Neural cell (in vitro differentiated cells): Measurements from ENCODE around the gene BRI3. TPM values are rescaled to one million over a fixed set of nuclear protein-coding genes. Genes with fewer than 3 reads are reported as not detected.

Experiments
- H2AFZ ChIP-seq: fragments of 200-600, 300-800 bp; sonication (generic), shearing (Covaris generic); 2 replicates; pipeline ENCODE4 v1.6.0; 2014; ENCODE audit warnings: low read depth, mild to moderate bottlenecking, antibody characterized with exemption, low read length, moderate library complexity
- H3F3A ChIP-seq: fragments of 200-600 bp; shearing (Covaris generic); 2 replicates; pipeline ENCODE4 v1.6.1; 2016; ENCODE audit warnings: mild to moderate bottlenecking, moderate library complexity, mixed read lengths, antibody characterized with exemption, low read length; ENCODE audit not compliant: insufficient read depth, poor library complexity, severe bottlenecking
- H3K27ac ChIP-seq: fragments of 200-600, 300-800 bp; sonication (generic), shearing (Covaris generic); 2 replicates; pipeline ENCODE4 v1.5.1; 2014; ENCODE audit warnings: mild to moderate bottlenecking, low read length, moderate library complexity
- H3K27me3 ChIP-seq: fragments of 300-800, 200-600 bp; sonication (generic), shearing (Covaris generic); 2 replicates; pipeline ENCODE4 v1.6.0; 2014; ENCODE audit warnings: mild to moderate bottlenecking, low read depth, low read length, moderate library complexity; ENCODE audit not compliant: insufficient read depth
- H3K36me3 ChIP-seq: fragments of 300-800, 200-600 bp; sonication (generic), shearing (Covaris generic); 2 replicates; pipeline ENCODE4 v1.5.1; 2014; ENCODE audit warnings: mild to moderate bottlenecking, antibody characterized with exemption, low read length, moderate library complexity; ENCODE audit not compliant: insufficient read depth
- H3K4me2 ChIP-seq: fragments of 300-800, 200-600 bp; sonication (generic), shearing (Covaris generic); 2 replicates; pipeline ENCODE4 v1.6.0; 2014; ENCODE audit warnings: mild to moderate bottlenecking, low read length
- H3K4me3 ChIP-seq: fragments of 300-800, 200-600 bp; sonication (generic), shearing (Covaris generic); 2 replicates; pipeline ENCODE4 v1.5.1; 2014; ENCODE audit warnings: mild to moderate bottlenecking, low read length, moderate library complexity
- H3K79me2 ChIP-seq: fragments of 200-600 bp; shearing (Covaris generic); replicated peaks from 2 replicates; pipeline ENCODE4 v1.6.0; 2014; ENCODE audit warnings: mild to moderate bottlenecking, low read length, moderate library complexity; ENCODE audit not compliant: insufficient read depth
- H3K9ac ChIP-seq: fragments of 300-800, 200-600 bp; sonication (generic), shearing (Covaris generic); 2 replicates; pipeline ENCODE4 v1.6.1; 2016; ENCODE audit warnings: mild to moderate bottlenecking, low read length, mixed read lengths
- H3K9me2 ChIP-seq: fragments of 200-600 bp; shearing (Covaris generic); 2 replicates; pipeline ENCODE4 v1.6.1; 2016; ENCODE audit warnings: mild to moderate bottlenecking, low read length, mixed read lengths; ENCODE audit not compliant: insufficient read depth
- H3K9me3 ChIP-seq: fragments of 200-600, 300-800 bp; sonication (generic), shearing (Covaris generic); 2 replicates; pipeline ENCODE4 v1.6.1; 2016; ENCODE audit warnings: mild to moderate bottlenecking, mixed run types, low read length, moderate library complexity, mixed read lengths
- H4K20me1 ChIP-seq: fragments of 200-600 bp; shearing (Covaris generic); 2 replicates; pipeline ENCODE4 v1.6.1; 2016; ENCODE audit warnings: mild to moderate bottlenecking, mixed run types; ENCODE audit not compliant: insufficient read depth
- EP300 ChIP-seq: fragments of 450-650 bp; conservative IDR thresholded peaks from 2 replicates; pipeline ENCODE4 v1.6.1; 2014; ENCODE audit warnings: antibody characterized with exemption, mild to moderate bottlenecking, moderate library complexity; ENCODE audit not compliant: poor library complexity, severe bottlenecking
- EZH2 ChIP-seq: fragments of 200-600, 300-800 bp; shearing (Covaris generic), sonication (generic); IDR thresholded peaks from 2 replicates; pipeline ENCODE4 v1.6.1; 2014; ENCODE audit warnings: antibody characterized with exemption, low read length, borderline replicate concordance, mild to moderate bottlenecking; ENCODE audit not compliant: insufficient read depth, poor library complexity, severe bottlenecking
- MXI1 ChIP-seq: fragments of 450-650 bp; conservative IDR thresholded peaks from 2 replicates; pipeline ENCODE4 v1.6.1; 2014; ENCODE audit warnings: antibody characterized with exemption, mild to moderate bottlenecking; ENCODE audit not compliant: poor library complexity, severe bottlenecking
- POLR2AphosphoS5 ChIP-seq: IDR thresholded peaks from 2 replicates; pipeline ENCODE4 v1.6.1; 2012
- RAD21 ChIP-seq: fragments of 450-650 bp; conservative IDR thresholded peaks from 2 replicates; pipeline ENCODE4 v1.6.1; 2014; ENCODE audit warnings: antibody characterized with exemption, mild to moderate bottlenecking, moderate library complexity
- SMC3 ChIP-seq: fragments of 450-650 bp; conservative IDR thresholded peaks from 2 replicates; pipeline ENCODE4 v1.6.1; 2014; ENCODE audit warnings: antibody characterized with exemption, mild to moderate bottlenecking, moderate library complexity; ENCODE audit not compliant: poor library complexity
- TAF1 ChIP-seq: IDR thresholded peaks from 2 replicates; pipeline ENCODE4 v1.6.1; 2012; ENCODE audit warnings: low read depth
- polyA plus RNA-seq: library from polyadenylated mRNA; depleted of rRNA; stranded (reverse); fragments of >200 nt; gene quantifications from 2 replicates; pipeline ENCODE4 v1.2.3, GENCODE V29; 2014
- TF ChIP-seq, protein P1 (sequence below): IDR thresholded peaks from 2 replicates; pipeline ENCODE4 v1.6.1; 2012; ENCODE audit warnings: borderline replicate concordance
- TF ChIP-seq, protein P2 (sequence below): fragments of 450-650 bp; IDR thresholded peaks from 2 replicates; pipeline ENCODE4 v1.5.1; 2014; ENCODE audit warnings: antibody characterized with exemption, mild to moderate bottlenecking, moderate library complexity; ENCODE audit not compliant: poor library complexity, severe bottlenecking

The BRI3 gene
- polyA plus RNA-seq, 1 donor from 2014 or later = 55.6 TPM

DNA sequence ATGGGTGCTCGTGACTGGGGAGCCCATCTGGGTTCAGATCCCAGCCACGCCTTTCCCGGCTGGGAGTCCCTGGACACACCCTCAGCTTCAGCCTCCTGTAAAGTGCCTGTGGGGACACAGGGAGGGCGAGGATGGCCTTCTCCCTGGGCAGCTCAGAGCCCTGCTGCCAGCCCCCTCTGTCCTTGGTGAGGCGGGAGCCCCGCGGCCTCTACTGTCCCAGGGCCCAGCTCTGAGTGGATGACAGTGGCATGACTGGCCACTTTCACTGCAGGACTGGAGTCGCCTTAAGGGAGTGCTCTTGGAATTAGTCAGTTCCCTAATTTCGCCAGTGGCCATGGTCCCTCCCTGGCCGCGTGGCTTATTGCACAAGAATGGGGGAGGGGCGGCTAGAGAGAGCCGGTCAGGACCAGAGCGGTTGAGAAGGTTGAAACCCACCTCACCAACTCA is 4.6 kb downstream of the BRI3 start:
- Histone ChIP-seq H3K9me2 (no peaks in the 10 kb centered on the region), H2AFZ (no peak overlapping the region), H4K20me1 (peaks cover 6% of the 10 kb centered on the region), H3K4me2 (no peak overlapping the region), H3K36me3 (no peaks in the 10 kb centered on the region), H3K27ac (no peak overlapping the region), H3K27me3 (no peaks in the 10 kb centered on the region), H3K79me2 (peaks cover 26% of the 10 kb centered on the region), H3K9ac (no peak overlapping the region), H3K9me3 (no peaks in the 10 kb centered on the region), H3K4me3 (no peak overlapping the region), H3F3A (no peaks in the 10 kb centered on the region)
- no peak for TF ChIP-seq SMC3
- TF ChIP-seq, protein P1, sequence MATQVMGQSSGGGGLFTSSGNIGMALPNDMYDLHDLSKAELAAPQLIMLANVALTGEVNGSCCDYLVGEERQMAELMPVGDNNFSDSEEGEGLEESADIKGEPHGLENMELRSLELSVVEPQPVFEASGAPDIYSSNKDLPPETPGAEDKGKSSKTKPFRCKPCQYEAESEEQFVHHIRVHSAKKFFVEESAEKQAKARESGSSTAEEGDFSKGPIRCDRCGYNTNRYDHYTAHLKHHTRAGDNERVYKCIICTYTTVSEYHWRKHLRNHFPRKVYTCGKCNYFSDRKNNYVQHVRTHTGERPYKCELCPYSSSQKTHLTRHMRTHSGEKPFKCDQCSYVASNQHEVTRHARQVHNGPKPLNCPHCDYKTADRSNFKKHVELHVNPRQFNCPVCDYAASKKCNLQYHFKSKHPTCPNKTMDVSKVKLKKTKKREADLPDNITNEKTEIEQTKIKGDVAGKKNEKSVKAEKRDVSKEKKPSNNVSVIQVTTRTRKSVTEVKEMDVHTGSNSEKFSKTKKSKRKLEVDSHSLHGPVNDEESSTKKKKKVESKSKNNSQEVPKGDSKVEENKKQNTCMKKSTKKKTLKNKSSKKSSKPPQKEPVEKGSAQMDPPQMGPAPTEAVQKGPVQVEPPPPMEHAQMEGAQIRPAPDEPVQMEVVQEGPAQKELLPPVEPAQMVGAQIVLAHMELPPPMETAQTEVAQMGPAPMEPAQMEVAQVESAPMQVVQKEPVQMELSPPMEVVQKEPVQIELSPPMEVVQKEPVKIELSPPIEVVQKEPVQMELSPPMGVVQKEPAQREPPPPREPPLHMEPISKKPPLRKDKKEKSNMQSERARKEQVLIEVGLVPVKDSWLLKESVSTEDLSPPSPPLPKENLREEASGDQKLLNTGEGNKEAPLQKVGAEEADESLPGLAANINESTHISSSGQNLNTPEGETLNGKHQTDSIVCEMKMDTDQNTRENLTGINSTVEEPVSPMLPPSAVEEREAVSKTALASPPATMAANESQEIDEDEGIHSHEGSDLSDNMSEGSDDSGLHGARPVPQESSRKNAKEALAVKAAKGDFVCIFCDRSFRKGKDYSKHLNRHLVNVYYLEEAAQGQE = no peak
- no peak for TF ChIP-seq EZH2
- TF ChIP-seq EP300 = no peak
- no peak for TF ChIP-seq MXI1
- TF ChIP-seq TAF1 = no peak
- TF ChIP-seq, protein P2, sequence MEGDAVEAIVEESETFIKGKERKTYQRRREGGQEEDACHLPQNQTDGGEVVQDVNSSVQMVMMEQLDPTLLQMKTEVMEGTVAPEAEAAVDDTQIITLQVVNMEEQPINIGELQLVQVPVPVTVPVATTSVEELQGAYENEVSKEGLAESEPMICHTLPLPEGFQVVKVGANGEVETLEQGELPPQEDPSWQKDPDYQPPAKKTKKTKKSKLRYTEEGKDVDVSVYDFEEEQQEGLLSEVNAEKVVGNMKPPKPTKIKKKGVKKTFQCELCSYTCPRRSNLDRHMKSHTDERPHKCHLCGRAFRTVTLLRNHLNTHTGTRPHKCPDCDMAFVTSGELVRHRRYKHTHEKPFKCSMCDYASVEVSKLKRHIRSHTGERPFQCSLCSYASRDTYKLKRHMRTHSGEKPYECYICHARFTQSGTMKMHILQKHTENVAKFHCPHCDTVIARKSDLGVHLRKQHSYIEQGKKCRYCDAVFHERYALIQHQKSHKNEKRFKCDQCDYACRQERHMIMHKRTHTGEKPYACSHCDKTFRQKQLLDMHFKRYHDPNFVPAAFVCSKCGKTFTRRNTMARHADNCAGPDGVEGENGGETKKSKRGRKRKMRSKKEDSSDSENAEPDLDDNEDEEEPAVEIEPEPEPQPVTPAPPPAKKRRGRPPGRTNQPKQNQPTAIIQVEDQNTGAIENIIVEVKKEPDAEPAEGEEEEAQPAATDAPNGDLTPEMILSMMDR = no peak
- no peak for TF ChIP-seq POLR2AphosphoS5
- TF ChIP-seq RAD21 = no peak

DNA sequence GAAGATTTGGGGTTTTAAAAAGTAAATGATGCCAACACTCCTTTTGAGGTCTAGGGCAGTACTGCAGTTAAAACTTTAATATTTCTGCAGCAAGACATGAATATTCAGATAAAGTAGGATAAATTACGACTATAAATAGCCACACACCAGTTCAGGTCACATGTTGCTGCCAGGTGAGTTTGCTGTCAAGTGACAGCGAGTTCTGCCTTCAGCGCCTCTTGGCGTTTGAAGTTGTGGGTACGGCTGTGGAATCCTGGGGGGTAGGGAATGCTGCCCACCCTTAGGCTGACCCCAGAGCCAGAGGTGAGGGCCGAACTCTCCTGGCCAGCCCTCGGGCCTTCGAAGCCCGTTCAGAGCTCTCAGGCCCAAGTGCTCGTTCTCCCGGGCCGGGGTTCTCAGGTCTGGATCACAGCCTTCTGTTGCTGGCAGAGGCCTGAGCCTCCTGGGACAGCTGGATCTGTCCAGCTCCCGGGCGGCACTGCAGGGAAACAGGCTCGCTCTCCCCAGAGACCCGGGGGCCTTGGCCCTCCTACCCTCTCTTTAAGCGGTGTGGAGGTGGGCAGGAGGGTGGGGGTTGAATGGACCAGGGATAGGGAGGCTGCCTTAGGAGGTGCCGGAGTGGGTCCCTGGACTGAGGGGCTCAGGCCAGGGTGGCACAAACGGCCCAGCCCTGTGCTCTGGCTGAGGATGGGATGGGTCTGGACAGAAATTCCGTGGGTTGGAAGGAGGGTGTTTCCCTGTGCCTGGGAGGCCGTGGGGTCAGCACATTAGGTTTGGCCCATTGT is 5.4 kb downstream of the BRI3 start:
- no peak overlapping the region for H2AFZ ChIP-seq
- H3K9me3 ChIP-seq = no peaks in the 10 kb centered on the region
- peaks cover 6% of the 10 kb centered on the region for H4K20me1 ChIP-seq
- H3F3A ChIP-seq = no peaks in the 10 kb centered on the region
- H3K4me3 ChIP-seq = no peak overlapping the region
- no peak overlapping the region for H3K4me2 ChIP-seq
- H3K27me3 ChIP-seq = no peaks in the 10 kb centered on the region
- peaks cover 25% of the 10 kb centered on the region for H3K79me2 ChIP-seq
- no peaks in the 10 kb centered on the region for H3K36me3 ChIP-seq
- no peak overlapping the region for H3K27ac ChIP-seq
- no peaks in the 10 kb centered on the region for H3K9me2 ChIP-seq
- no peak for TF ChIP-seq SMC3
- TF ChIP-seq MXI1 = no peak
- no peak for TF ChIP-seq POLR2AphosphoS5
- TF ChIP-seq EZH2 = no peak
- TF ChIP-seq EP300 = no peak
- no peak for TF ChIP-seq RAD21
- TF ChIP-seq, protein P1 = no peak
- TF ChIP-seq, protein P2 = no peak
- TF ChIP-seq TAF1 = no peak
- no peak overlapping the region for H3K9ac ChIP-seq
